ENCODE results near the gene AP1M2. TPM values are rescaled to one million over a fixed set of nuclear protein-coding genes. Genes with fewer than 3 reads are reported as not detected.
A peak's percentile ranks its signal among the peaks of the same experiment; 100 is the strongest.
"Not testable (repeated sequence)": the region's sequence is repeated elsewhere in the genome, so short reads cannot be mapped to it uniquely, and the experiment has no call there.

AP1M2 gene
- total RNA-seq, 1 donor from 2014 or later: 3.2 TPM

DNA sequence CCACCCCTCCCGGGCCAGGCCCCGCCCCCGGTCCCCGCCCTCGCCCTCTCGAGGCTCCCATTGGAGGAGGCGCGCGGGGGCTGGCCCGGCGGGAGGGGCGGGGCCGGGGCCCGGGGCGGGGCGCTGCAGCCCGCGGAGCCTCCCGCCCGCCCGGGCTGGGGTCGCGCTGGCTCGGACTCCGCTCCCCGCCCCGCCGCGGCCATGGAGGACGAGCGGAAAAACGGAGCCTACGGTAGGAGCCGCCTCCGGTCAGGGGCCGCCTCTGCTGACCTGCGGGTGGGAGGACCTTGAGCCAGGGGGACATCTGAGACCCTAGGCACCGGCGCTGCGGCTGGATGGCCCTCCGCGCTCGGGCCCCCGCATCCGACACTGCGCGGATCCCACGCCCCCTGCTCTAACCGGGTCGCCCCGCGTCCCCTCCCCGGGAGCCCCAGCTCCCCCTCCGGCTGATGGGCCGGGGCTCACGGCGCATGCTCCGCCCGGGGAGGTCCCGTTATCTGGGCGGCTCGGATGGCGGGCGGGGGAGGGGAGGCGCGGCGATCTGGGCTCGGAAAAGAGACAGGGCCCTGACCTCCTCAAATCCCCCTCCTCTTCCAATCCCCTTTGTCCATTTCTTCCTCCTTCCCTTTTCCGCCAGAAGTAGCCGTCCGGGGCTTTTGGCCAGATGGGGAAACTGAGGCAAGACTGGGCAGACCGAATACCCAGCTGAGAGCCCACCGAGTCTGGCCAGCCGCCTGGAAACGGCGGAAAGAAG lies 15.4 kb upstream of the AP1M2 start:
- peak; percentile 94 for DNase-seq (ENCODE audit: low spot score)

DNA sequence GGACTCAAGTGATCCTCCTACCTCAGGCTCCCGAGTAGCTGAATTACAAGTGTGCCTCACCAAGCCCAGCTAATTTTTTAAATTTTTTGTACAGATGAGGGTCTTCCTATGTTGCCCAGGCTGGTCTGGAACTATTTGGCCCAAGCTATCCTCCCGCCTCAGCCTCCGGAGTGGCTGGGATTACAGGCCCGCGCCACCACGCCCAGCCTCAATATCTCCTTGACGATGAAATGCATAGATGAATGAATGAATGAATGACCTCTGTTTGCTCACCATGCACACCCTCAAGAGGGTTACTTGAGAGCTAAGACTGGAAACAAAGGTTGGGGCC lies 14.9 kb upstream of the AP1M2 start:
- no peak for DNase-seq (ENCODE audit: low spot score)

DNA sequence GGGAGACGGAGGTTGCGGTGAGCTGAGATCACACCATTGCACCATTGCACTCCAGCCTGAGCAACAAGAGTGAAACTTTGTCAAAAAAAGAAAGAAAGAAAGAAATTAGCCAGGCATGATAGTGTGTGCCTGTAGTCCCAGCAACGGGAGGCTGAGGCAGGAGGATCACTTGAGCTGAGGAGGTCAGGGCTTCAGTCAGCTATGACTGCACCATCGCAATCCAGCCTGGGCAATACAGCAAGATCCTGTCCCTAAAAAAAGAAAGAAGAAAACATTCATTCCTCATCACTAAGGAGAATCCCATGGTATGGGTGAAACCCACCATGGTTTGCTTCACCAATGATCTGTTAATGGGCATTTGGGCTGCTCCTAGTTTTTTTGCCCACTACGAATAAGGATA lies 13.0 kb upstream of the AP1M2 start:
- DNase-seq (ENCODE audit: low spot score): no peak

DNA sequence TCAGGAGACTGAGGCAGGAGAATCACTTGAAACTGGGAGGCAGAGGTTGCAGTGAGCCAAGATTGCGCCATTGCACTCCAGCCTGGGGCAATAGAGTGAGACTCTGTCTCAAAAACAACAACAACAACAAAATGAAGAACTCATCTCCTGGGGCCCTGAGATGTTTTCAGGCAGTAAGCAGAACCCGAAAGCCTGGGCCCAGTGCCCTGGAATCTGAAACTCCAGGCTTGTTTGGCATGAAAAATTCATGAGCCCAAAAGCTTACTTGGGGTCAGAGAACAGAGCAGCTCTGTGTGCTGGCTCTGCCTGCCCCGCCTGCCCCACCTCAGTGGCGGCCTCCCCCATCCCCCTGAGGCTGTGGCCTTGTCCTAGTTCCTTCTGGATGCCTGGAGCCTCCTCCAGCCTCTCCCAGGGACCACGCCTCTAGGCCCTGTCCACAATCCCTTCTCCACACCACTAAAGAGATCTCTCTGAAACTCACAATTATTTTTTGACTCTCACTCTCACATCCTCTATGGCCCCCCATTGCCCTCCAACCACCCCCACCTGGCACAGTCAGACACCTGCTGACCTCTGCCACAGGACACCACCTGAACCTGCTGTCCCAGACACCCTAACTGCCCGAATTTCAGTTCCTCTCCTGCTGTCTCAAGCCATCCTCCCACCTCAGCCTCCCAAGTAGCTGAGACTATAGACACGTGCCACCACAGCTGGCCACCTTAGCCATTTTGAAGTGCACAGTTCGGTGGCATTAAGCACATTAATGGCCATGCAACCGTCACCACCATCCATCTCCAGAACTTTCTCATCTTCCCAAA lies 6.9 kb upstream of the AP1M2 start:
- no peak for DNase-seq (ENCODE audit: low spot score)

DNA sequence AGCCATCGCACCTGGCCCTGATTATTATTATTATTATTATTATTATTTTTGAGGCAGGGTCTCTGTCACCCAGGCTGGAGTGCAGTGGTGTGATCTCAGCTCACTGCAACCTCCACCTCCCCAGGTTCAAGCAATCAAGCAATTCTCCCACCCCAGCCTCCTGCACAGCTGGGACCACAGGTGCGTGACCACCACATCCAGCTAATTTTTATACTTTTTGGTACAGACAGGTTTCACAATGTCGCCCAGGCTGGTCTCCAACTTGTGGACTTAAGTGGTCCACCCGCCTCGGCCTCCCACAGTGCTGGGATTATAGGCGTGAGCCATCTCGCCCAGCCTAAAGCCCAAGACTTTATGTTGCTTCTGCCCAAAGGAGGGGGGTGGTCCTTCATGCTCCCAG lies 6.0 kb upstream of the AP1M2 start:
- no peak for DNase-seq (ENCODE audit: low spot score)

DNA sequence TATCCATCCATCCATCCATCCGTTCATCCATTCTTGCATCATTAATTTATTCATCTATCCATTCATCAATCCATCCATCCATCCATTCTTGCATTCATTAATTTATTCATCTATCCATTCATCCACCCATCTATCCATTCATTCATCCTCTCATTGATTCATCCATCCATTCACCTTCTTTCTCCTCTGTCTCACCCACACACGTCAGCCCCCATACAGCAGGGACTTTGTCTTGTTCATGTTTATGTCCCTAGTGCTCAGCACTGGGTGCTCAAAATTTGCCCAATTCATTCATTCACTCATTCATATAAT lies 683 bp upstream of the AP1M2 start:
- no peak for DNase-seq (ENCODE audit: low spot score)

DNA sequence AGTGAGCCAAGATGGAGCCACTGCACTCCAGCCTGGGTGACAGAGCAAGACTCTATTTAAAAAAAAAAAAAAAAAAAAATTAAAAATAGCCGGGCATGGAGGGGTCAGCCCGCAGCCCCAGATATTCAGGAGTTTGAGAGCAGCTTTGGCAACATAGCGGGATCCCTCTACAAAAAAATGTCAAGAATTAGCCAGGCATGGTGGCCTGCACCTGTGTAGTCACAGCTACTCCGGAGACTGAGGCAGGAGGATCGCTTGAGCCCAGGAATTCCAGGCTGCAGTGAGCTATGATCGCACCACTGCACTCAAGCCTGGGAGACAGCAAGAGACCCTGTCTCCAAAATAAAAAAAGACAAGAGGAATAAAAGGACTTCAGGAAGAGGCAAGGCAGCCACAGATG lies 716 bp downstream of the AP1M2 start:
- no peak for DNase-seq (ENCODE audit: low spot score)

DNA sequence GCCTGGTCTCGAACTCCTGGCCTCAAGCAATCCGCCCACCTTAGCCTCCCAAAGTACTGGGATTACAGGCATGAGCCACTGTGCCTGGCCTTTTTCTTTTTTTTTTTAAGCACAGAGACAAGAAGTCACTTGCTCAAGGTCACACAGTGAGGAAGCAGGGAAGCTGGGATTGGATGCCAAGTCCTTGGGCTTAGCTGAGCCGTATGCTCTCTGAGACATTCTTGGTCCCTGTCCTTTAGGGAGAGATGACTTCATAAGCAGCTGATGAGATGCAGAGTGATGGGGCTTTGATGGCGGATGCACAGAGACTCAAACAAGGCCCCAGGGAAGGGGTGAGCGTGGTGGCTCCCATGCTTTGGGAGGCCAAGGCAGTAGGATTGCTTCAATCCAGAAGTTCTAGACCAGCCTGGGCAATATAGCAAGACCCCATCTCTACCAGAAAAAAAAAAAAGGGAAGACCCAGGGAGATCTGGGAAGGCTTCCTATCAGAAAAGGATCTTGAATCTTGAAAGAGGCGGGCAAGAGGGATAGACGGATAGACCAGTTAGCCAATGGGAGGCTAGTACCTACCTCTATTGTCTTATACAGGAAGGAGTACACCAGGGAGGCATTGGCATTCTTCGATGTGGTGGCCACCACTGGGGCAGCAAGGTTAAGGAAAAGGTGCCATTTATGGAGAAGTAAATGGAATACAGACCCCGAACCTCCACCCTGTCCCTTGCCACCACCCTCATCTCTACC lies 3.9 kb downstream of the AP1M2 start:
- no peak for DNase-seq (ENCODE audit: low spot score)

DNA sequence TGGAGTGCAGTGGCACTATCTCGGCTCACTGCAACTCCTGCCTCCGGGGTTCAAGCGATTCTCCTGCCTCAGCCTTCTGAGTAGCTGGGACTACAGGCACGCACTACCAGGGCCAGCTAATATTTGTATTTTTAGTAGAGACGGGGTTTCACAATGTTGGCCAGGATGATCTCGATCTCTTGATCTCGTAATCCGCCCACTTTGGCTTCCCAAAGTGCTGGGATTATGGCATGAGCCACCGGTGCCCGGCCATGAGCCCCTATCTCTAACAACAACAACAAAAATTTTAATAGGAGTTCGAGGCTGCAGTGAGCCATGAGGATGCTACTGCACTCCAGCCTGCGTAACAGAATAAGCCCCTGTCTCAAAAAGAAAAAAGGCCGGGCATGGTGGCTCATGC lies 5.0 kb downstream of the AP1M2 start:
- no peak for DNase-seq (ENCODE audit: low spot score)

DNA sequence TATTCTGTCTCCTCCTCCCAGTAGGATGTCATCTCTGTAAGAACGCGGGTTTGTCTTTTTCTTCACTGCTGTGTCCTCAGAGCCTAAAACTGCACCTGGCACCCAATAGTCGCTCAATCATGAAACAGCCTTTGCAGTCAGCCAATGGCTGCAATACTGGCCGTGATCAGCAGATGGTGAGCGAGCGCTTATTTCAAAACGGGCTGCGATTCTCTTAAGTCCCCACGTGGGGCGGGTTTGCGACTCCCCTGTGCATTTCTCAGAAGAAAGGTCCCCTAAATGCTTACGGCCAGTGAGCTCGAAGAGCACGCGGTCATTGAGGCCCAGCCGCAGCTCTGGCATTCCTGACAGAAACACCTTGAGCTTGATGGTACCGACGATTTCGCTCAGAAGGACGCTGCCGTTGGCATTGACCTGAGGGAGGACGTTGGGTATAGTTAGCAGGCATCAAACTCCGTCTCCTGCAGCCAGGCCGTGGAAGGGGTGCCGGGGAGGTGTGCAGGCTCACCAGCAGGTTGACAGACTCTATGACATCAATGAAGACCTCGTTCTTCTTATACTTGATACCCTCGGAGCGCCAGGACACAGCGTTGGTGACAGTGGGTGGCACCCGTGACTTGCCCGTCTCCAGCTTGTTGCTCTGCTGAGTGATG lies 6.0 kb downstream of the AP1M2 start:
- DNase-seq (ENCODE audit: low spot score): peak; percentile 94

DNA sequence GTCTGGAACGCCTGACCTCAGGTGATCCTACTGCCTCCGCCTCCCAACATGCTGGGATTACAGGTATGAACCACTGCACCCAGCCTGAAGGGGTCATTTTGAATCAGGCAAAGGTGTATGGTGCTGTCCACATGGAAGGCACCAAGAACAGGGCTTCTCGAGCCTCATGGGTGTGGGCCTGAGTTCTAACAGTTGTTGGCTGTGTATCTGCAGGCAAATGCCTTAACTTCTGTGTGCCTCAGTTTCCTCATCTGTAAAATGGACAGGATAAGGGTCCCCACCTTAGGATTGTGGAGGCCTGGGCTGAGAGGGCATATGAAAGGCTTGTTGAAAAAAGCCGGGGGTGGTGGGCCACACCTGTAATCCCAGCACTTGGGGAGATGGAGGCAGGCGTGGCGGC lies 9.2 kb downstream of the AP1M2 start:
- no peak for DNase-seq (ENCODE audit: low spot score)

DNA sequence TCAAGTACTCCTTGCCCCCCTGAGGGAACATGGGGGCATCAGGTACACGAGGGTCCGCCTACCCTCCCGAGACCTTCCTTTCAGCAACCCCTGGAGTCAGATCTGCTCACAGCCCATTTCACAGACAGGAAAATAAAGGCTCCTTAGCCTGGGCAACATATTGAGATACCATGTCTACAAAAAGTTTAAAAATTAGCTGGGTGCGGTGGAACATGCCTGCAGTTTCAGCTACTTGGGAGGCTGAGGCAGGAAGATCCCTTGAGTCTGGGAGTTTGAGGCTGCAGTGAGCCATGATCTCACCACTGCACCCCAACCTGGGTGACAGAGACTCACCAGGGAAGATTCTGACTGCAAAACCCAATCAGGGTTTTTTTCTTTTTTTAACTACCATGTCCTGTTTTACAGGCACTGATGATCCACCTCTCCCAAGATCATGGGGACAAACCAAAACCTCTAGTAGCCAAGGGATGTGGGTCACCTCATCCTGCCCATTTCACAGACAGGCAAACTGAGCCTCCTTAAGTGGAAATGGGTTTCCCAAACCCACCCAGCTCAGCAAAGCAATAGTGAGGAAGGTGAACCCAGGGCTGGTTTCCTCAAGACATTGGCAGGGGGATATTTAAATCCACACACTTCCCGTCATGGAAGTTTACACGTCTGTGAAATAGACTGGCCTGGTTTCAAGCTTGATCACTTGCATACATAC lies 11.9 kb downstream of the AP1M2 start:
- DNase-seq (ENCODE audit: low spot score): no peak

DNA sequence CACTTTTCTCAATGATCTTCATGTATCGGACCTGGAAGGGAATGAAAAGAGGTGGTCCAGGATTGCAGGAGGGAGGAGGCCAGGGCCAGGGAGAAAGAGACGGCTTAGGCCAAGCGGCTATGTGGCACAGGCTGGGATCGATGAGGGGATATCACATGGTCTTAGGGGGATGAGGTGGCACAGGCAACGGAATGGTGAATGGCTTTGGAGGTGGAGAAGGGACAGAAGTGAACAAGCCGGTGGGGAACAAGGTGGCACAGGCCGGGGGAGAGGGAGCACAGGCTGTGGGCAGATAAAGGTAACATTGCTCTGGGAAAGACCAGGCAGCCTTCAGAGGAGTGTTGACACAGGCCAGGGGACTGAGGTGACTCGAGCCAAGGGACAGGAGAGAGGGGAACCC lies 12.7 kb downstream of the AP1M2 start:
- no peak for DNase-seq (ENCODE audit: low spot score)

DNA sequence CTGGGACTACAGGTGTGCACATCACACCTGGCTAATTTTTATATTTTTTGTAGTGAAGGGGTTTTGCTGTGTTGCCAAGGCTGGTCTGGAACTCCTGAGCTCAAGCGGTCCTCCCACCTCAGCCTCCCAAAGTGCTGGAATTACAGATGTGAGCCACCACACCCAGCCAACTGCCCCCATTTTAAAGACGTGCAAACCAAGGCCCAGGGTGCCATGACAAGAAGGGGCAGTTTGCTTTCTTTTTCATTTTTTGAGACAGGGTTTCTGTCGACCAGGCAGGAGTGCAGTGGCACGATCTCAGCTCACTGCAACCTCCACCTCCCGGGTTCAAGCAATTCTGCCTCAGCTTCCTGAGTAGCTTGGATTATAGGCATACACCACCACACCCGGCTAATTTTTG lies 13.3 kb downstream of the AP1M2 start:
- DNase-seq (ENCODE audit: low spot score): not testable (repeated sequence)

DNA sequence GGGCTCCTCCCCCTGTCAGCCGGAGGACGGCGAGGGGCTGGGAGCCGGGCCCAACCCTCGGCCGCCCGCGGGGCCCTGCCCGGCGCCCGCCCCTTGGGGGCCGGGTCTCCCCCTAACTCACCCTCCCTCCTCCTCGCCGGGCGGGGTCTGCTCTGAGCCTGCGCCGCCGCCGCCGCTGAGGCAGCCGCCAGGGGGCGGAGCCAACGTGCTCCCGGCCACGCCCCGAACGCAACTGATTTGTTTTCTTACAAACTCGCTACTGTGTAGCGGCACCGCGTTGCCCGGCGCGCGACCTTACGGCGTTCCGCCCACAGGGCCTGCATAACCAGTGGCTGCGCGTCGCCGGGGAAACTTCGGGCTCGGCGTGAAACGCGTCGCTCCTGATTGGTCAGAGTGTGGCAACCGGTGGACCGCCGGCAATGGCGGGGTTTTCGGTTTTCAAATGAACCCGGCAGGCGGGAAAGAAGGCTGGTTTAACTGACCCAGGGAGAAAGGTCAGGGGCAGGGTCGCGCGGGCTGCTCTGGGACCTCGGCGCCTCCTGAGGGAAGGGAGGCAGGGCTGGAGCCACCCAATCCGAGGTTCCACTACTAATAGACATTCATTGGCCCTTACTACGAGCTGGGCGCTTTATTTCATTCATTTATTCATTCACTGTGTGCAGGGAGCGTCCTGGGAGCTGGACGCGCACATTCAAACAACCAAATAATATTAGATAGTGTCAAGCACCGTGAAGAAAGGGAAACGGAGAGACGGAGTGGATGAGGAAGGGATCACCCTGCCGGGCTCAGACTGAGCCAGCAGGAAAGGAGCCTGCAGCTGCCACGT lies 18.1 kb downstream of the AP1M2 start, which contains the start of gene CDKN2D:
Gene CDKN2D, minus strand, starts transcription at position 154 of the 826 bp plus-strand sequence. CDS start 326 bp downstream, outside the sequence.
- peak; percentile 100 for DNase-seq (ENCODE audit: low spot score)

DNA sequence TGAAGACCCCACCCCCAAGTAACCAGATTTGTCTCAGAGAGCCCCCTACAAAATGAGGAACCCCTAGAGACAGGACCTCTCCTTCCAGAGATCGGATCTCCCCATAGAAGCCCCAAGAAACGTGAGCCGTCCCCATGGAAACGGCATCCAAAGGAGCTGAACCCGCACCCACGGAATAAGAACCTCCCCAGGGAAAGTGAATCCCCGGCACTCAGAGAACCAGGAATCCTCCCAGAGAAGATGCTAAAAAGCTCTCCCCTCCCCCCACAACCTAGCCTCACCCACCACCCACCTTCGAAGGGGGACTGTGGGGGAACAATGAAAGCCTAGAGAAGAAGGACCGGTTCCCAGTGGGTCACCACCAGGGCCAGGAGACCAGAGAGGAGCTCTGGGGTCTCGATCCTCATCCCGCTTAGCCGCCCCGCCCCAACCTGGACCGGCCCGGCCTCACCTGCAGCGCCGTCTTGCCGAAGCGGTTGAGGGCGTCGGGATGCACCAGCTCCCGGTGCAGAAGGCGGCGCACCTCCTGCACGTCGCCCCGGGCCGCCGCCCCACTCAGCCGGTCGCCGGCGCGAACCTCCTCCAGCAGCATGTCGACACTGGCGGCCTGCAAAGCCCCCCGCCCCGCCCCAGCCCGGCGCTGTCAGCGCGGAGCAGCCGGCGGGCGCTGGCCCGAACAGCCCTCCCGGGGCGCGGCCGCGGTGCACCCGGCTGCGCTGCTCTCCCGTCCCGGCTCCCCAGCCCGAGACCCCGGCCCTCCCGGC lies 18.9 kb downstream of the AP1M2 start:
- DNase-seq (ENCODE audit: low spot score): no peak

DNA sequence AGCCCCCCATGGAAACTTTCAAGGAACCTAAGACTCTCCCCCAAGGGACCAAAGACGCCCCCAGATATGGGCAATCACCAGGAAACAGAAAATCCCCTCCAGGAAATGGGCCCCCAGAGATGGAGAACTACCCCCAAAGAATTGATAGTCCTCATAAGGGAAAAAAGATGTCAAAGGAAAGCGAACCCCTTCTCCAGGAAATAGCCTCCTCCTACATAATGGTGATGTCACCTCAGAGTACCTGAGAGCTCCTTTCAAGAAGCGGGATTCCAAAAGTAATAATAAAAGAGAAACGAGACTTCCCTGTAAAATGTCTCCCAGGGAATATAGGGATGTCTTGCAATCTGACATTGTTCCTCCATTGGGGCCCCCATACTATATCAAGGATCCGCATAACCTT lies 19.5 kb downstream of the AP1M2 start:
- no peak for DNase-seq (ENCODE audit: low spot score)

DNA sequence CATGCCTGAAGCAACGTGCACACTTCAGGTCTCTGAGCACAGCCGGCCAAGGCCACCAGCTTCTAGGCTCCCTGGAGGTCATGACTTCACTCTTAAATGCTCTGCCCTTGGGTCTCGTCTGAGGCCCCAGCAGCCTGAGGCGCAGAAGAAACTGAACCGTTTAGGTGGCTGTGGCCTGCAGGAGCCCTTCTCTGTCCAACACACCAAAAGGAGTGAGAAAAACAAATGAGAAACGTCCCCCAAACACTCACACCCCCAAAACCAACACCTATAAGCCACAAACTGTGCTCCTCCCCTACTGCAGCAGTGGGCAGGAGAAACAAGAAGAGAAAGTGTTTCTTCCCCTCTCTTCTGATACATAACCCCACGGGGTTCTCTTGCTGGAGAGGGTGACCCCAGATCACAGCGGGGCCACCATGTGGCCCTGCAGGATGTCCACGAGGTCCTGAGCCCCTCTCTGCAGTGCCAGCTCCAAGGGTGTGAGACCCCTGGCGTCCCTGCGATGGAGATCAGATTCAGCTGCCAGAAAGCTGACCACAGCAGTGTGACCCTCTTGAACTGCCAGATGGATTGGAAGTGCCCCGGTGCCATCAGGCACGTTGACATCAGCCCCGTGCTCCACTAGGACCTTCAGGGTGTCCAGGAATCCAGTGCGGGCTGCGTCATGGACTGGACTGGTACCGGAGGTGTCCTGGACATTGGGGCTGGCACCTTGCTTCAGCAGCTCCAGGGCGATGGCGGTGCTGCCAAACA lies 20.3 kb downstream of the AP1M2 start:
- no peak for DNase-seq (ENCODE audit: low spot score)

DNA sequence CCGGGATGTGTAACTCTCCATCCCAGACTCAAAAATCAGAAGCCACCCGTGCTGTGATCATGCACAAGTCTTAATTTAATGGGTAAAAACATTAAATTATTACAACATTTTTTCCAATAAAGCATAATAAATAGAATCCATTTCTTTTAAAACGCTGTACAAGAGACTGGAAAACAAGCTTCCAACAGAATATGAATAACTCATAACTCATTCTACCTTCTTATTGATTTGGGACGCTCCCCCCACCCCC lies 20.8 kb downstream of the AP1M2 start:
- DNase-seq (ENCODE audit: low spot score): no peak
